Cardiac muscle cell (in vitro differentiated cells and primary cell): ENCODE results near the gene TIMP2. TPM values are rescaled to one million over a fixed set of nuclear protein-coding genes. Genes with fewer than 3 reads are reported as not detected.

Source experiments
- DNase-seq, 2 donors: peaks; one replicate each; pipeline versions ENCODE4 v3.0.0 to v3.0.0-alpha.2; 2010 to 2017; ENCODE audit warnings: low read depth in 1 of 2, low spot score in 1 of 2
- H3K27ac ChIP-seq: fragments of 200-600 bp; sonication (generic); 2 replicates; pipeline ENCODE4 v1.5.1; 2016
- H3K27me3 ChIP-seq: fragments of 200-600 bp; sonication (generic); 2 replicates; pipeline ENCODE4 v1.6.0; 2016; ENCODE audit warnings: control low read depth
- H3K36me3 ChIP-seq: fragments of 200-600 bp; sonication (generic); 2 replicates; pipeline ENCODE4 v1.5.1; 2016; ENCODE audit warnings: control low read depth
- H3K4me1 ChIP-seq: fragments of 200-600 bp; sonication (generic); 2 replicates; pipeline ENCODE4 v1.8.1; 2017; ENCODE audit warnings: low read depth, mild to moderate bottlenecking, mixed run types
- H3K4me3 ChIP-seq: fragments of 200-600 bp; sonication (generic); 2 replicates; pipeline ENCODE4 v1.5.1; 2016; ENCODE audit warnings: mild to moderate bottlenecking
- H3K9me3 ChIP-seq: fragments of 200-600 bp; sonication (generic); 2 replicates; pipeline ENCODE4 v1.5.1; 2017; ENCODE audit warnings: low read depth, mild to moderate bottlenecking, control low read depth
- polyA plus RNA-seq: library from polyadenylated mRNA; unstranded; fragments of >200 nt; fragmentation: Nextera tagmentation; extraction: Ambion mirVana; gene quantifications from 2 replicates; pipeline ENCODE4 v1.2.1, GENCODE V29; 2016
- total RNA-seq: library from RNA; depleted of rRNA; stranded (reverse); fragments of >200 nt; gene quantifications from 2 replicates; pipeline ENCODE4 v1.2.3, GENCODE V29; 2016
- TF ChIP-seq, protein P1 (sequence below): IDR thresholded peaks from 2 replicates; pipeline ENCODE4 v1.5.1; 2012; ENCODE audit warnings: low read depth, mild to moderate bottlenecking, low read length

The TIMP2 gene
- total and polyA plus RNA-seq, 2 experiments from 2014 or later, result 5.9 to 25.8 TPM

DNA sequence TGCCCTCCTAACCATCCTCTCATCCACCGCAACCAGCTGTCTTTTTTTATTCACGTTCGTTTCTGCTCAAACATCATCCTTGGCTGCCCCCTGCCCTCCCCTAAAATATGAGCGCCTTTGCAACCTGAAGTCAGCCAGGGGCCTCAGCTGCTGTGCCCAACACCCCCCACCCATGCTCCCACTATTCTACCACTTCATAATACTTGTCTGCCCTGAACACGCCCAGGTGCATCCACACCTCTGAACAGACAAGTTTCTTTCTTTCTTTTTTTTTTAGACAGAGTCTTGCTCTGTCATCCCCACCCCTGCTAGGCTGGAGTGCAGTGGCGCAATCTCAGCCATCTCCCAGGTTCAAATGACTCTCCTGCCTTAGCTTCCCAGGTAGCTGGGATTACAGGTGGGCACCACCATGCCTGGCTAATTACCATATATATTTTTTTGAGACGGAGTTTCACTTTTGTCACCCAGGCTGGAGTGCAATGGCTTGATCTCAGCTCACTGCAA lies 49.0 kb downstream of the TIMP2 start:
- DNase-seq, result no peak
- Histone ChIP-seq H3K9me3 (no peaks in the 10 kb centered on the region), H3K36me3 (no peaks in the 10 kb centered on the region), H3K27ac (no peak overlapping the region), H3K27me3 (no peaks in the 10 kb centered on the region), H3K4me1 (no peaks in the 10 kb centered on the region), H3K4me3 (no peak overlapping the region)
- TF ChIP-seq, protein P1, sequence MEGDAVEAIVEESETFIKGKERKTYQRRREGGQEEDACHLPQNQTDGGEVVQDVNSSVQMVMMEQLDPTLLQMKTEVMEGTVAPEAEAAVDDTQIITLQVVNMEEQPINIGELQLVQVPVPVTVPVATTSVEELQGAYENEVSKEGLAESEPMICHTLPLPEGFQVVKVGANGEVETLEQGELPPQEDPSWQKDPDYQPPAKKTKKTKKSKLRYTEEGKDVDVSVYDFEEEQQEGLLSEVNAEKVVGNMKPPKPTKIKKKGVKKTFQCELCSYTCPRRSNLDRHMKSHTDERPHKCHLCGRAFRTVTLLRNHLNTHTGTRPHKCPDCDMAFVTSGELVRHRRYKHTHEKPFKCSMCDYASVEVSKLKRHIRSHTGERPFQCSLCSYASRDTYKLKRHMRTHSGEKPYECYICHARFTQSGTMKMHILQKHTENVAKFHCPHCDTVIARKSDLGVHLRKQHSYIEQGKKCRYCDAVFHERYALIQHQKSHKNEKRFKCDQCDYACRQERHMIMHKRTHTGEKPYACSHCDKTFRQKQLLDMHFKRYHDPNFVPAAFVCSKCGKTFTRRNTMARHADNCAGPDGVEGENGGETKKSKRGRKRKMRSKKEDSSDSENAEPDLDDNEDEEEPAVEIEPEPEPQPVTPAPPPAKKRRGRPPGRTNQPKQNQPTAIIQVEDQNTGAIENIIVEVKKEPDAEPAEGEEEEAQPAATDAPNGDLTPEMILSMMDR, result no peak

DNA sequence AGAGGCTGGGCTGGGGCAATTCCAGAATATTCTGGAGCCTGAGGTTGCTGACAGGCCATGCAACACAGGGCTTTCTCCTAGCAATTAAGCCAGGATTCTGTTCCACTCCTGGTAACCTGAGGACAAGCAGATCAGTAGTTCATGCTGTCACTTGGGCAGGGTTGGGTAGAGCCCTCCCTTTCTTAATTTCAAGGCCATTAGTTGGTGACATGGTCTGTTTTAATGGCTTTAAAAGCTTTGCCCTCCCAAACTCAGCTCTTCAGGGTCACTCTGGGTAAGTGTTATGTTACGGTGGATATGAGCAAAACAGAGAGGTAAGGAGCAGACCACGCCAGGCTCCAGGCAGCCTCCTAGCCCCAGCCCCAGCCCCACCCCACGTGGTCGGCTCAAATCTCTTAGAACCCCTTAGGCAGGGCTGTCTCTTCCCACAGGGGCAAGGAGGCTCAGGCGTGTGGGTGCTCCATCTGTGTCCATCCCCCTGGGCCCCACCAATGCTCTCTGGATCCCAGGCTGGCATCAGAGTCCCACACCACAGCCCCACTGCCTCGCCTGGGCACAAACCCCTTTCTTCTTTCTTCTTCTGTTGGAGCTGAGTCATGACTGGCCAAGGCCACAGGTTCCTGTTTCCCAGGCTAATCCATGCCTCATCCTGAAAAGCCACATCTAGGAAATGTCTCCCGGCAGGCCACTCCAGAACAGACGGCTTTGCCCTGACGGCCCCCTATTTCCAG lies 49.7 kb downstream of the TIMP2 start:
- Histone ChIP-seq H3K27me3 (no peaks in the 10 kb centered on the region), H3K27ac (no peak overlapping the region), H3K36me3 (no peaks in the 10 kb centered on the region), H3K4me1 (no peaks in the 10 kb centered on the region), H3K4me3 (no peak overlapping the region), H3K9me3 (no peaks in the 10 kb centered on the region)
- TF ChIP-seq, protein P1, result no peak
- peak in 1 of 2 donors; percentile 41 for DNase-seq

DNA sequence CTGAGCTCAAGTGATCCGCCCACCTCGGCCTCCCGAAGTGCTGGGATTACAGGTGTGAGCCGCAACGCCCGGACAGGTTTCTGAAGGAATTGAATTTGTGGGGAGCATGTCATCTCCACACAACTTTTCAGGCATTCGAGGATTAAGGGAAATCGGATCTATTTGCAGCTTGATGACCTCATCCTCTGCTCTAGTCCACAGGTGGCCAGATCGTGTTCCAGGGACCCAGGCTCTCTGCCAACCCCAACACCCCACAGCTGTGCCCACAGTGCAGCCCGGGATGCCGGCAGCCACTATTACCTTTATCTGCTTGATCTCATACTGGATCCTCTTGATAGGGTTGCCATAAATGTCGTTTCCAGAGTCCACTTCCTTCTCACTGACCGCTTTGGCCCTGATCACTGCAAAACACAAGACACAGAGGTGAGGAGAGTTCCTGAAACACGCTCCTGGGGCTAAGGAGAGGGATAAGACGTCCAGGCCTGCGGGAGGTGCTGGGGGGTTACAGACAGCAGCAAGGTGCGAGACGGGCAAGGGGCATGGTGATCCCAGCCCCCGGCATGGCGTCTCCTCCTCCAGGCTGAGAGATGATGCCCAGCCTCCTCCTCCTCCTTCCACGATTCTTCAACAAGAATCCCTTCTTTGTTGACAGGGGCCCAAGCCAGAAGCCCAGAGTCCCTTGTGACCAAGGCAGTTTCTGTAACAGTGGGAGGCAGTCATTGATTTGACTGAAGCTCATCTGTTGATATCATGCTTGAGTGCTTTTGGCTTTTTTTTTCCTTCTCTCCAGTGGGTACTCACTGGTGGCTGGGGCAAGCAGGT lies 51.5 kb downstream of the TIMP2 start:
- Histone ChIP-seq H3K9me3 (no peaks in the 10 kb centered on the region), H3K27ac (no peak overlapping the region), H3K4me1 (no peaks in the 10 kb centered on the region), H3K27me3 (no peaks in the 10 kb centered on the region), H3K36me3 (no peaks in the 10 kb centered on the region), H3K4me3 (no peak overlapping the region)
- no peak for DNase-seq
- TF ChIP-seq, protein P1, result no peak

DNA sequence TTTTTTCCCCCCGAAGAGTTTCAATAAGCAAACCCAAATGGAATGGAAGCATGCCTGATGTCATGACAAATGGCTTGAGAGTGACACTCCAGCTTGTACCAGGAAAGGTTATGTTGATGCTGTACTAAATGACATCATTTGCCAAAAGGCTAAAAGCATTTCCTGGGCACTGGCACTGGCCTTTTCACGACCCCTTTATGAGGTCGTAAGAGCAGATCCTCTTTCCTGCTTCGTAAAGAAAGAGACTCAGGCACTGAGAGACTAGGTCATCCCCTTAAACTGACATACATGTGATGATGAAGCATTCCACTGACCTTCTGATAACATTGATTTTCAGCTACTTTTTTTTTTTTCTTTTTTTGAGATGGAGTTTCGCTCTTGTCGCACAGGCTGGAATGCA lies 52.7 kb downstream of the TIMP2 start:
- TF ChIP-seq, protein P1, result no peak
- H3K36me3 ChIP-seq, result no peaks in the 10 kb centered on the region
- no peaks in the 10 kb centered on the region for H3K9me3 ChIP-seq
- no peaks in the 10 kb centered on the region for H3K4me1 ChIP-seq
- no peak overlapping the region for H3K4me3 ChIP-seq
- no peaks in the 10 kb centered on the region for H3K27me3 ChIP-seq
- no peak overlapping the region for H3K27ac ChIP-seq
- no peak for DNase-seq

DNA sequence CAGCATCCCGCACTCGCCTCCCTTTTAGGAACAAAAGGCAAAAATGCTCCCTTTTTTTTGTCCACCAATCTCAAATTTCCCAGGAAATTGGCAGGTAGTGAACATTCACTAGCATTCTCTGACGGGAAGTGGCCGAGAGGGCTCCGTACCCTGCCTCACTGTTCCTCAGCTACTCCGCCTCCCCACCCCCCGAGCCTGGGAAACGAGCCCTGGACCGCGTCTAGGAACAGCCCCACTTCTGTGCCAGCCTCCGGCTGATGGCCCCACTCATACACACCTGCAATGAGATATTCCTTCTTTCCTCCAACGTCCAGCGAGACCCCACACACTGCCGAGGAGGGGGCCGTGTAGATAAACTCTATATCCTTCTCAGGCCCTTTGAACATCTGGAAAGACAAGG lies 54.6 kb downstream of the TIMP2 start:
- Histone ChIP-seq H3K4me1 (no peaks in the 10 kb centered on the region), H3K27ac (no peak overlapping the region), H3K4me3 (no peak overlapping the region), H3K27me3 (no peaks in the 10 kb centered on the region), H3K36me3 (no peaks in the 10 kb centered on the region), H3K9me3 (no peaks in the 10 kb centered on the region)
- TF ChIP-seq, protein P1, result no peak
- DNase-seq, result no peak
